ENCODE results near the gene PCBP3.

The PCBP3 gene

GRCh38 chr21:45931397-45931969 lies 288.0 kb downstream of the PCBP3 start:
- Histone ChIP-seq H3K27me3 (no peaks in the 10 kb centered on the region), H3K4me1 (ENCODE audit: control insufficient read depth in 1 of 2, insufficient read depth in 1 of 2, low read depth in 1 of 2, low read length in 1 of 2) (no peaks in the 10 kb centered on the region), H3K36me3 (no peaks in the 10 kb centered on the region), H3K4me3 (ENCODE audit: low read depth in 1 of 2, low read length in 1 of 2) (no peak overlapping the region), H3K9me3 (no peaks in the 10 kb centered on the region), H3K27ac (no peak overlapping the region)
- no peak for TF ChIP-seq CTCF (IDR thresholded peaks at IDR 0.05)

- no peaks in the 10 kb centered on the region for H3K36me3 ChIP-seq
- H3K27me3 ChIP-seq, result no peaks in the 10 kb centered on the region
- no peak overlapping the region for H3K4me3 ChIP-seq (ENCODE audit: low read depth in 1 of 2, low read length in 1 of 2)
- H3K27ac ChIP-seq, result no peak overlapping the region
- H3K4me1 ChIP-seq (ENCODE audit: control insufficient read depth in 1 of 2, insufficient read depth in 1 of 2, low read depth in 1 of 2, low read length in 1 of 2), result no peaks in the 10 kb centered on the region
- H3K9me3 ChIP-seq, result no peaks in the 10 kb centered on the region
- TF ChIP-seq CTCF (IDR thresholded peaks at IDR 0.05), result no peak
These were observed 289.5 kb downstream of the PCBP3 start for GRCh38 chr21:45932922-45933502.

DNA sequence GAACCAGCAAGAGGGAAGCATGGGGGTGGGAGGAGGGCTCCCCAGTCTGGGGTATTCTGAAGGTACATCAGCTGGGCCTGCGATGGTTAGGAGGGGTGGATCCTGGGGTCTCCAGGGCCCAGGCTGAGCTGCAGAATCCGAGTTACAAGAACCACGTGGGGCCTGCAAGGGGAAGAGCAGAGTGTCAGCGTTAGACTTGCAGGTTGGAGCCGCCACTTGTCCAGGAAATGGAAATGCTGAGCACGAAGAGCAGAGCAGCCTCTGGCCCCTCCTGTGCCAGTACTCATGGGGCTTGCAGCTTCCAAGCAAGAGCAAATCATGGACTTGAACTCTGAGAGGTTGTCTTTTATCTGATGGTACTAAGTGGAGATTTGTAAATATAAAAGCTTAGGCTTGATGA lies 290.6 kb downstream of the PCBP3 start:
- Histone ChIP-seq H3K9me3 (no peaks in the 10 kb centered on the region), H3K4me1 (ENCODE audit: control insufficient read depth in 1 of 2, insufficient read depth in 1 of 2, low read depth in 1 of 2, low read length in 1 of 2) (no peaks in the 10 kb centered on the region), H3K36me3 (no peaks in the 10 kb centered on the region), H3K4me3 (ENCODE audit: low read depth in 1 of 2, low read length in 1 of 2) (no peak overlapping the region), H3K27ac (no peak overlapping the region), H3K27me3 (no peaks in the 10 kb centered on the region)
- no peak for TF ChIP-seq CTCF (IDR thresholded peaks at IDR 0.05)

DNA sequence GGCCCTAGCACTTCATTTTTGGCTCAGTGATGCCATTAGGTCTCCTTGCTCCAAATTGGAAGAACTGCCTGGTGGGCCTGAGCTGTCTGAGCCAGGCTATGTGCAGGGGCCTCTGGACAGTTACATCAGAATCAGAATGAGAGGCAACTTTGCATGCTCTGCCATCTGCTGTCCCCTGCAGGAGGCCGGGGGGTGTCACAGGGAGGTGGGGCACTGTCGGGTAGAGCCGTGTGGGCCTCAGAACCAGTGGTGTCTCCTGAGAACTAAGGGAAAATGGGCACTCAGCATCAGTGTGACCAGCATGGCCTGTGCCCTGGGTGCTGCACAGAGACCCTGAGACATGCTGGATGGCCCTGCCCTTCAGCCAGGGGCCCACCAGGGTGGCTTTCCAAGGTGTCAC lies 291.0 kb downstream of the PCBP3 start:
- no peaks in the 10 kb centered on the region for H3K9me3 ChIP-seq
- no peaks in the 10 kb centered on the region for H3K36me3 ChIP-seq
- TF ChIP-seq CTCF (IDR thresholded peaks at IDR 0.05), result no peak
- H3K4me1 ChIP-seq (ENCODE audit: control insufficient read depth in 1 of 2, insufficient read depth in 1 of 2, low read depth in 1 of 2, low read length in 1 of 2), result no peaks in the 10 kb centered on the region
- no peak overlapping the region for H3K4me3 ChIP-seq (ENCODE audit: low read depth in 1 of 2, low read length in 1 of 2)
- no peaks in the 10 kb centered on the region for H3K27me3 ChIP-seq
- no peak overlapping the region for H3K27ac ChIP-seq

- Histone ChIP-seq H3K36me3 (no peaks in the 10 kb centered on the region), H3K4me1 (ENCODE audit: control insufficient read depth in 1 of 2, insufficient read depth in 1 of 2, low read depth in 1 of 2, low read length in 1 of 2) (no peaks in the 10 kb centered on the region), H3K4me3 (ENCODE audit: low read depth in 1 of 2, low read length in 1 of 2) (no peak overlapping the region), H3K27me3 (no peaks in the 10 kb centered on the region), H3K9me3 (no peaks in the 10 kb centered on the region), H3K27ac (no peak overlapping the region)
- no peak for TF ChIP-seq CTCF (IDR thresholded peaks at IDR 0.05)
These were observed 292.1 kb downstream of the PCBP3 start for GRCh38 chr21:45935628-45936027.
